ENCODE measurements around the gene DDX49. TPM values are rescaled to one million over a fixed set of nuclear protein-coding genes. Genes with fewer than 3 reads are reported as not detected.

The DDX49 gene
- total and polyA plus RNA-seq, 2 experiments from 2014 or later: 45.8 to 57.8 TPM

- H3K27ac ChIP-seq: no peak overlapping the region
- no peak overlapping the region for H3K4me3 ChIP-seq
- H3K79me2 ChIP-seq: no peaks in the 10 kb centered on the region
- H3K4me1 ChIP-seq (ENCODE audit: insufficient read depth): peaks cover 4% of the 10 kb centered on the region
- no peaks in the 10 kb centered on the region for H3K36me3 ChIP-seq (replicated peaks; ENCODE audit: insufficient read depth, low read depth)
- no peak for TF ChIP-seq EZH2 (IDR thresholded peaks at IDR 0.05; ENCODE audit: borderline replicate concordance)
- TF ChIP-seq EZH2phosphoT487 (IDR thresholded peaks at IDR 0.05; ENCODE audit: low read depth, severe bottlenecking, unreplicated experiment): no peak
- H2AFZ ChIP-seq: no peak overlapping the region
- DNase-seq (ENCODE audit: low spot score): no peak
- no peaks in the 10 kb centered on the region for H3K27me3 ChIP-seq
- no peaks in the 10 kb centered on the region for H3K9me2 ChIP-seq (replicated peaks; ENCODE audit: insufficient read depth)
- H3K4me2 ChIP-seq: no peak overlapping the region
- H4K20me1 ChIP-seq (ENCODE audit: insufficient read depth, poor library complexity, severe bottlenecking): no peaks in the 10 kb centered on the region
- no peaks in the 10 kb centered on the region for H3K9me3 ChIP-seq (ENCODE audit: low read depth)
- 95% methylated on average over 29 of the region's 29 CpGs for WGBS (ENCODE audit: low lambda C conversion rate, missing lambda C conversion rate)
Measured at GRCh38 chr19:18903156-18904037, 16.1 kb upstream of the DDX49 start.

GRCh38 chr19:18904334-18905057, 15.0 kb upstream of the DDX49 start:
- Histone ChIP-seq H3K27ac (no peak overlapping the region), H3K36me3 (replicated peaks; ENCODE audit: insufficient read depth, low read depth) (no peaks in the 10 kb centered on the region), H3K79me2 (no peaks in the 10 kb centered on the region), H2AFZ (no peak overlapping the region), H3K4me1 (ENCODE audit: insufficient read depth) (no peaks in the 10 kb centered on the region), H3K9me3 (ENCODE audit: low read depth) (no peaks in the 10 kb centered on the region), H3K4me3 (no peak overlapping the region), H3K9me2 (replicated peaks; ENCODE audit: insufficient read depth) (no peaks in the 10 kb centered on the region), H3K4me2 (no peak overlapping the region), H4K20me1 (ENCODE audit: insufficient read depth, poor library complexity, severe bottlenecking) (no peaks in the 10 kb centered on the region), H3K27me3 (no peaks in the 10 kb centered on the region)
- no peak for TF ChIP-seq EZH2 (IDR thresholded peaks at IDR 0.05; ENCODE audit: borderline replicate concordance)
- no peak for TF ChIP-seq CTCF (IDR thresholded peaks at IDR 0.05; ENCODE audit: poor library complexity)
- no peak for TF ChIP-seq EZH2phosphoT487 (IDR thresholded peaks at IDR 0.05; ENCODE audit: low read depth, severe bottlenecking, unreplicated experiment)
- no peak for DNase-seq (ENCODE audit: low spot score)
- WGBS (ENCODE audit: low lambda C conversion rate, missing lambda C conversion rate): 94% methylated on average over 25 of the region's 25 CpGs

GRCh38 chr19:18905058-18905456, 14.5 kb upstream of the DDX49 start:
- Histone ChIP-seq H3K36me3 (replicated peaks; ENCODE audit: insufficient read depth, low read depth) (no peaks in the 10 kb centered on the region), H3K79me2 (no peaks in the 10 kb centered on the region), H3K4me3 (no peak overlapping the region), H3K4me2 (no peak overlapping the region), H3K27ac (no peak overlapping the region), H2AFZ (no peak overlapping the region), H4K20me1 (ENCODE audit: insufficient read depth, poor library complexity, severe bottlenecking) (no peaks in the 10 kb centered on the region), H3K27me3 (no peaks in the 10 kb centered on the region), H3K9me2 (replicated peaks; ENCODE audit: insufficient read depth) (no peaks in the 10 kb centered on the region), H3K4me1 (ENCODE audit: insufficient read depth) (no peaks in the 10 kb centered on the region), H3K9me3 (ENCODE audit: low read depth) (no peaks in the 10 kb centered on the region)
- 92% methylated on average over 8 of the region's 8 CpGs for WGBS (ENCODE audit: low lambda C conversion rate, missing lambda C conversion rate)
- peak; percentile 4 for DNase-seq (ENCODE audit: low spot score)
- TF ChIP-seq EZH2 (IDR thresholded peaks at IDR 0.05; ENCODE audit: borderline replicate concordance): no peak
- TF ChIP-seq CTCF (IDR thresholded peaks at IDR 0.05; ENCODE audit: poor library complexity): no peak
- no peak for TF ChIP-seq EZH2phosphoT487 (IDR thresholded peaks at IDR 0.05; ENCODE audit: low read depth, severe bottlenecking, unreplicated experiment)
